Urinary bladder (tissue), 4 donors: ENCODE data around the gene PSME3. TPM values are rescaled to one million over a fixed set of nuclear protein-coding genes. Genes with fewer than 3 reads are reported as not detected.
"Not testable (repeated sequence)": the region's sequence is repeated elsewhere in the genome, so short reads cannot be mapped to it uniquely, and the experiment has no call there.

Source experiments
- DNase-seq: peaks from one replicate; pipeline ENCODE4 v3.0.0-alpha.2; 2015; ENCODE audit errors: extremely low spot score
- H3K27ac ChIP-seq: one replicate; pipeline ENCODE4 v1.5.1; 2013; ENCODE audit warnings: low read depth, mild to moderate bottlenecking, moderate library complexity
- H3K36me3 ChIP-seq: one replicate; pipeline ENCODE4 v1.6.1; 2013; ENCODE audit warnings: mild to moderate bottlenecking, moderate library complexity; ENCODE audit not compliant: insufficient read depth
- H3K4me1 ChIP-seq: one replicate; pipeline ENCODE4 v1.6.1; 2013; ENCODE audit warnings: mild to moderate bottlenecking, moderate library complexity; ENCODE audit not compliant: insufficient read depth
- H3K4me3 ChIP-seq: one replicate; pipeline ENCODE4 v1.5.1; 2013; ENCODE audit warnings: low read depth, low read length
- WGBS: extraction: QIAGEN DNeasy Blood & Tissue Kit; methylation state at CpG from one replicate; pipeline ENCODE4 v1.1.7; 2013; 5-methylcytosine and 5-hydroxymethylcytosine counted together
- polyA plus RNA-seq: library from polyadenylated mRNA; stranded (reverse); fragments of 200-250 nt; gene quantifications from one replicate; pipeline ENCODE4 v1.2.3, GENCODE V29; 2013
- total RNA-seq: library from RNA; depleted of rRNA; stranded (reverse); fragments of >200 nt; gene quantifications from one replicate; pipeline ENCODE4 v1.2.3, GENCODE V29; 2014
- donor health status: healthy with polysubstance abuse.
- donor health status: healthy.

PSME3 gene
- total and polyA plus RNA-seq, 2 donors = 31.1 to 79.7 TPM

DNA sequence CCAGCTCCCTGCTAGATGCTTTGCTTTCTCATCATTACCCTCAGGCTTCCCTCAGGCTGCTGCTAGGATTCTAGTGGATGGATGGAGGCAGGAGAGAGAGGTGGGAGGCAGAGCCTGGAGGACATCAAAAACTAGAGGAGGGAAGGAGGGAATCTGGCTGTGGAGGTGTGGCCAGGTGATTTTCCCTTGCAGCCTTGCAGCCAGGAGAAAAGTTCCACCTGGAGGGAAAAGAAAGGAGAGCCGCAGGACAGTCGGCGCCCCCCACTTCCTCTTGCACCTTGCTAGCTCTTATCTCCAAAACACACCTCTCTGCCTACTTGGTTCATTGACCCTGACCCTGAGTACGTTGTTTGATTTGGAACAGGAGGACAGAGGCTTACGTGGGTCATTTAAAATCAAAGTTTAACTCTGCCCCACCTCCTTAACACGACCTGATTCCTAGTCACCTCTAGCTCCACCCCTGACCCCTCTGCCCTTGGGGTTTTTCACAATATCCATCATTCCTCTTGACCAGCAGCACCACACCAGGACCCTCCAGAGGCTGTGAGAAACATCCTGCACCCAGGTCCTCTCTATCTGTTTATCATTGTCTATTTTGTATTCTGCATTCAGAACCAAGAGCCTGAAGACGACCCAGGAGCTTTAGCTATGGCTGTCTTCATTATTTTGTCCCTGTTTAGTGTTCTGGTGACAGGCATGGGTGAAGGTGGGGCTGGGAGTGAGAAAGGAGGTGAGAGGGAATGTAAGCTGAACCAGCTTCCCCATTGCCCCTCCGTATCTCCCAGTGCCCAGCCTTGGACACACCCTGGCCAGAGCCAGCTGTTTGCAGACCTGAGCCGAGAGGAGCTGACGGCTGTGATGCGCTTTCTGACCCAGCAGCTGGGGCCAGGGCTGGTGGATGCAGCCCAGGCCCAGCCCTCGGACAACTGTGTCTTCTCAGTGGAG, 33.7 kb downstream of the PSME3 start:
- no peaks in the 10 kb centered on the region for H3K4me1 ChIP-seq
- no peaks in the 10 kb centered on the region for H3K36me3 ChIP-seq
- 78% methylated on average over 12 of the region's 12 CpGs for WGBS
- H3K4me3 ChIP-seq = no peak overlapping the region
- DNase-seq = no peak
- H3K27ac ChIP-seq = no peak overlapping the region

DNA sequence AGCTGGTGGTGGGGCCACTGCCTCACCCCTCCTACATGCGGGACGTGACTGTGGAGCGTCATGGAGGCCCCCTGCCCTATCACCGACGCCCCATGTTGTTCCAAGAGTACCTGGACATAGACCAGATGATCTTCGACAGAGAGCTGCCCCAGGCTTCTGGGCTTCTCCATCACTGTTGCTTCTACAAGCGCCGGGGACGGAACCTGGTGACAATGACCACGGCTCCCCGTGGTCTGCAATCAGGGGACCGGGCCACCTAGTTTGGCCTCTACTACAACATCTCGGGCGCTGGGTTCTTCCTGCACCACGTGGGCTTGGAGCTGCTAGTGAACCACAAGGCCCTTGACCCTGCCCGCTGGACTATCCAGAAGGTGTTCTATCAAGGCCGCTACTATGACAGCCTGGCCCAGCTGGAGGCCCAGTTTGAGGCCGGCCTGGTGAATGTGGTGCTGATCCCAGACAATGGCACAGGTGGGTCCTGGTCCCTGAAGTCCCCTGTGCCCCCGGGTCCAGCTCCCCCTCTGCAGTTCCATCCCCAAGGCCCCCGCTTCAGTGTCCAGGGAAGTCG, 34.6 kb downstream of the PSME3 start:
- H3K36me3 ChIP-seq, H3K4me1 ChIP-seq, H3K4me3 ChIP-seq, H3K27ac ChIP-seq, DNase-seq: not testable (repeated sequence)
- 96% methylated on average over 21 of the region's 21 CpGs for WGBS

DNA sequence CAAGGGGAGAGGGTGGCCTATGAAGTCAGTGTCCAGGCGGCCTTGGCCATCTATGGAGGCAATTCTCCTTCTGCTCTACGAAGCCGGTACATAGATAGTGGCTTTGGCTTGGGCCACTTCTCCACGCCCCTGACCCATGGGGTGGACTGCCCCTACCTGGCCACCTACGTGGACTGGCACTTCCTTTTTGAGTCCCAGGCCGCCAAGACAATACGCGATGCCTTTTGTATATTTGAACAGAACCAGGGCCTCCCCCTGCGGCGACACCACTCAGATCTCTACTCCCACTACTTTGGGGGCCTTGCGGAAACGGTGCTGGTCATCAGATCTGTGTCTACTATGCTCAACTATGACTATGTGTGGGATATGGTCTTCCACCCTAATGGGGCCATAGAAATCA, 35.1 kb downstream of the PSME3 start:
- 98% methylated on average over 12 of the region's 12 CpGs for WGBS
- H3K36me3 ChIP-seq = no peaks in the 10 kb centered on the region
- no peaks in the 10 kb centered on the region for H3K4me1 ChIP-seq
- H3K4me3 ChIP-seq = no peak overlapping the region
- no peak for DNase-seq
- no peak overlapping the region for H3K27ac ChIP-seq

DNA sequence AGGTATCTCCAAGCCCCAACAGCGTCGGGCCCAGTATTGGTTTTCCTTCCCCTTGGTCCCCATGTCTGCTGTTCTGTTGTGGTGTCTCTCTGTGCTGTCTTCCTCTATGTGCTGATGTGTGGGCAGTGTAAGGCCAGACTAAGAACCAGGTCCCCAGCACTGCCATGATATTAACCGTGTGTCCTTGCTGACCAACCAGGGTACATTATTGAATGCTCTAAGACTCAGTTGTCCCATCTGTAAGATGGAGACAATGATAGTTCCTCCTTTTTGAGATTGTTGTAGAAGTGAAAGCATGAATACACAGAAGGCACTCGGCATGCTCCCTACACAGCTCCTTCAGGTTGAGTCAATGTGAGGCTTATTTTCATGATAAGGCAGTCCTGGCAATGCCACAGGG, 38.5 kb downstream of the PSME3 start:
- no peak for DNase-seq
- no peak overlapping the region for H3K27ac ChIP-seq
- H3K4me3 ChIP-seq = no peak overlapping the region
- H3K4me1 ChIP-seq = no peaks in the 10 kb centered on the region
- no peaks in the 10 kb centered on the region for H3K36me3 ChIP-seq
- 95% methylated on average over 4 of the region's 4 CpGs for WGBS

DNA sequence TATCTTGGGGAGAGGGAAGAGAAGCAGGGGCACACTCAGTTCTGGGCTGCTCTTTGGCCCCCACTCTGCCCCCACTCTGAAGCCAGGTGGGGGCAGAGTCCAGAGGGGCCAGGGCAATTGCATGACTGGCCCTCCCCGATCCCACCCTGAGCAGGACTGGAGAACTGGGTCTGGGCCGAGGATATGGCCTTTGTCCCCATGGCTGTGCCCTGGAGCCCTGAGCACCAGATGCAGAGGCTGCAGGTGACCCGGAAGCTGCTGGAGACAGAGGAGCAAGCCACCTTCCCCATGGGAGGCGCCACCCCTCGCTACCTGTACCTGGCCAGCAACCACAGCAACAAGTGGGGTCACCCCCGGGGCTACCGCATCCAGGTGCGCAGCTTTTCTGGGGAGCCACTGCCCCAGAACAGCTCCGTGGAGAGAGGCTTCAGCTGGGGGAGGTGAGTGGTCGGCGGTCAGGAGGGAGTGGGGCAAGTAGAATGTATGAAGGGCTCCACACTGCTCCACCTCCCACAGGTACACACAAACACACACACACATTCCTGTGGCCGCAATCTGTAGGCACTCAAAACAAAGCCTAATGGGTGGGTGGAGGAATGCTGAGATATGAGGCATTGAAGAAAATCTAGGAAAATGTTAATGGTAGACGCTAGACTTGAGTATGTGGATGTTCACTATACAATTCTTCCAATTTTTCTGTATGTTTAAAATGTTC, 39.2 kb downstream of the PSME3 start:
- 96% methylated on average over 13 of the region's 13 CpGs for WGBS
- DNase-seq = no peak
- Histone ChIP-seq H3K36me3 (no peaks in the 10 kb centered on the region), H3K4me1 (no peaks in the 10 kb centered on the region), H3K4me3 (no peak overlapping the region), H3K27ac (no peak overlapping the region)

DNA sequence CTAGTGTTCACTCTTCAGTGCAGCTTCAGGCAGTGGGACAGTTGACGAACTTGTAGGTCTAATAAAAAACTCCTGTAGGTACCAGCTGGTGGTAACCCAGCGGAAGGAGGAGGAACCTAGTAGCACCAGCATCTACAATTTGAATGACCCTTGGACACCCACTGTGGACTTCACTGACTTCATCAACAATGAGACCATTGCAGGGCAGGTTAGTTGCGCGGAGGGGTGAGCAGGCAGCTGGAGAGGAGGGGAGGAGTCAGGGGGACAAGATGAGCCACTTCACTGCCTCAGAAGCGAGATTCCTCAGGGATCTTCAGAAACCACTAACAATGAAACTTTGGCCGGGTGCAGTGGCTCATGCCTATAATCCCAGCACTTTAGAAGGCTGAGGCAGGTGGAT, 40.1 kb downstream of the PSME3 start:
- H3K4me1 ChIP-seq = no peaks in the 10 kb centered on the region
- 82% methylated on average over 6 of the region's 6 CpGs for WGBS
- H3K36me3 ChIP-seq = no peaks in the 10 kb centered on the region
- no peak for DNase-seq
- no peak overlapping the region for H3K4me3 ChIP-seq
- H3K27ac ChIP-seq = no peak overlapping the region

DNA sequence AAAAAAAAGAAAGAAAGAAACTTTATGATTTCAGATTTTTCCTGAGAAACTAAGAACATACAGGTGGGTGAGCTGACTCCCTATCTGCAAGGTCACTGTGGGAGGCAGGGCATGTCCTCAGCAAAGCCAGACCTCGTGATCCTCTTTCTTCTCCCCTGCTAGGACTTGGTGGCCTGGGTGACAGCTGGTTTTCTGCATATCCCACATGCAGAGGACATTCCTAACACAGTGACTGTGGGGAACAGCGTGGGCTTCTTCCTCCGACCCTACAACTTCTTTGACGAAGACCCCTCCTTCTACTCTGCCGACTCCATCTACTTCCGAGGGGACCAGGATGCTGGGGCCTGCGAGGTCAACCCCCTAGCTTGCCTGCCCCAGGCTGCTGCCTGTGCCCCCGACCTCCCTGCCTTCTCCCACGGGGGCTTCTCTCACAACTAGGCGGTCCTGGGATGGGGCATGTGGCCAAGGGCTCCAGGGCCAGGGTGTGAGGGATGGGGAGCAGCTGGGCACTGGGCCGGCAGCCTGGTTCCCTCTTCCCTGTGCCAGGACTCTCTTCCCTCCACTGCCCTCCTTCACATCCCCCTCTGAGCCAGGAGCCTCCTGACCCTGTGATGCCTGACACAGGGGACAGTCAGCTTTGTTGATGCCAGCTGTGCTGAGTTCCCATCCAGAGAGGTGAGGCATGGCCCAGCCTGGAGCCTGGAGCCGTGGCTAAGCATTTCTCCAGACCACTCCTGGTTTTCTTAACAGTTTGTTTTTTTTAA, 40.9 kb downstream of the PSME3 start:
- not testable (repeated sequence) for H3K4me3 ChIP-seq, H3K27ac ChIP-seq, H3K36me3 ChIP-seq, H3K4me1 ChIP-seq, DNase-seq
- WGBS = 73% methylated on average over 8 of the region's 12 CpGs

DNA sequence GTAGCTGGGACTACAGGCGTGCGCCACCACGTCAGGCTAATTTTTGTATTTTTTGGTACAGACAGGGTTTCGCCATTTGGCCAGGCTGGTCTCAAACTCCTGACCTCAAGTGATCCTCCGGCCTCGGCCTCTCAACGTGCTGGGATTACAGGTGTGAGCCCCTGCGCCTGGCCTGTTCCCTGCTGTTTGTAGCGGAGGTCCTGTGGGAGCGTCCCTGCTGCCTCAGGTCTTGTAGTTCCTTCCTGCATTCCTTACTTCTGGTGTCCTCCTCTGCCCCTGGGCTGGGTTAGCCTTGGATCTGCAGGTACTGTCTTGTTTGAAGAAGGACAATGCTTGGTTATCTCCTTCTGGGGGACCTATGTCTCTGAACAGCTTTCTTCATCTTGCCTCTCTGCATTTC, 43.8 kb downstream of the PSME3 start:
- Histone ChIP-seq H3K36me3 (no peaks in the 10 kb centered on the region), H3K27ac (no peak overlapping the region), H3K4me1 (no peaks in the 10 kb centered on the region), H3K4me3 (no peak overlapping the region)
- WGBS = 95% methylated on average over 10 of the region's 10 CpGs
- no peak for DNase-seq

DNA sequence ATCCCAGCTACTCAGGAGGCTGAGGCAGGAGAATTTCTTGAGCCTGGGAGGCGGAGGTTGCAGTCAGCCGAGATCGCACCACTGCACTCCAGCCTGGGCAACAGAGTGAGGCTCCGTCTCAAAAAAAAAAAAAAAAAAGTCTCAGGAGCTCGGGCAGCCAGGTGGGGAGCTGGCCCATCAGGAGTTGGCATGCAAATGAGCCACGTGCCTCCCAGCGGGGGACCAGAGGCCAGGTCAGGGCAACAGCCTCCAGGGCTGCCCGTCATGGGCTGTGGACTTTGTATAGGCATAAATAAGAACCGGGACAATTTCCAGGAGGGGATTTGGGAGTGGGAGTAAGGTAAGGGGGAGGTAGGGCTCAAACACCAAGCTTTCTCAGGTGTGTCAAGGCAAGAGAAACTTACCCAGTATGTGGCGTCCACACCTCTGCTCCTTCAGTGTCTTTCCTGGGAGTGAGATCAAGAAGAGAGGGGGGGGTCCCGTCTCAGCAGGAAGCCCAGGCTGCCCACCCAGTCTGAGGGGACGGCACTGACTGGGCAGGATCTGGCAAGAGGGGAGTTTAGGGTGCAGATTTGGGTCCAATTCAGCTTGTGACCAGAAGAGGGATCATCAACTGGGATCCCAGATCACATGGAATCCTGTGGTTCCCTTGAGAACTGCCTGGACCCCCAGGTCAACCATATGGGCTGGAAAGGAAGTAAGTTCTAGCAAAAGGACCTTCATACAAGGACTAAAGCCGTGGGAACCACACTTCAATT, 45.1 kb downstream of the PSME3 start:
- Histone ChIP-seq H3K27ac (no peak overlapping the region), H3K36me3 (no peaks in the 10 kb centered on the region)
- DNase-seq = no peak

DNA sequence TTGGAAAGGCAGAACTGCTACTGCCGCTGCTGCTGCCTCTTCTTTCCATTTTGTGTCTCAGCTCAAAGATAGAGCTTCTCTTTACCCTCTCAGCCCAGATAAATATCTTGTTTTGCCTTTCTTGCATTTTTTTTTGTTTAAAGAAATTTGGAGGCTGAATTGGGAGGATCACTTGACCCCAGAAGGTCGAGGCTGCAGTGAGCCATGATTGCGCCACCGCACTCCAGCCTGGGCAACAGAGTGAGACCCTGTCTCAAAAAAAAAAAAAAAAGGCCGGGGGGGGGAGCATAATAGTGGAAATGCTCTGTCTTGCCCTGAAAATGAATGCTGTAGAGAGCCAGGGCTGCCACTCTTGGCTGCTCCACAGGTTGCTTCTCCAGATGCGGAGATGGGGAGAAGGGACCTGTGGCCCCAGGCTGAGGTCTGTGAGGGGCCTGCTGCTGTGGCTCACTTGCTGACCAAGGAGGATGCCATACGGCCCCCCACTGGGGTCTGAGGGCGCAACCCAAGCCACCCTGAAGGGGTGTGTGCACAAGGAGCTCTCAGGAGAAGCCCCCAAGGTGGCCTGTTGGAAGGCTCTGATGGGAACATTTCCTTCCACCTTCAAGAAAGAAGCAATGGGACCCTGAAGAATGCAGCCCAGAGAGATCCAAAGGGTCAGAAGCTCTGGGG, 45.9 kb downstream of the PSME3 start:
- Histone ChIP-seq H3K4me3 (no peak overlapping the region), H3K36me3 (no peaks in the 10 kb centered on the region), H3K27ac (no peak overlapping the region), H3K4me1 (no peaks in the 10 kb centered on the region)
- no peak for DNase-seq
- 90% methylated on average over 8 of the region's 8 CpGs for WGBS

More for the DNA sequence above, 45.1 kb downstream of the PSME3 start:
- WGBS = 57% methylated on average over 13 of the region's 13 CpGs
- H3K4me1 ChIP-seq = no peaks in the 10 kb centered on the region
- no peak overlapping the region for H3K4me3 ChIP-seq

DNA sequence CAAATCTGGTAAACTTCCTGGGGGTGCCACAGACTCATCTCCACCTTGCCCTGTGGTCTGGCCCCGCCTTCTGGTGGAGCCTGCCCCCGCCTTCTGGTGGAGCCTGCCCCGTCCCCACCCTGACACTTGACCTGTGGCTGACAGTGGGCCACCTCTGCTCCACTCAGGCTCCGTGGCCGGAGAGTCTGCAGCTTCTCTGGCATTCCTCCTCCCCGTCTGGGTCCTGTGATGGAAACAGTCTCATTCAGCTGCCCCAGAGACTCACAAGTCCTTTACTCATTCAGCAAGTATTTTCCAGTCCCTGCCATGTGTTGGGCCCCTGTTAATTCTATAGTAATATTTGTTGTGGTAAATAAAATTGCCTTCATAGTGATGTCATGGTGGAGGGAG, 46.4 kb downstream of the PSME3 start:
- H3K36me3 ChIP-seq = no peaks in the 10 kb centered on the region
- WGBS = 61% methylated on average over 6 of the region's 6 CpGs
- H3K27ac ChIP-seq = no peak overlapping the region
- H3K4me1 ChIP-seq = no peaks in the 10 kb centered on the region
- H3K4me3 ChIP-seq = no peak overlapping the region
- DNase-seq = no peak

DNA sequence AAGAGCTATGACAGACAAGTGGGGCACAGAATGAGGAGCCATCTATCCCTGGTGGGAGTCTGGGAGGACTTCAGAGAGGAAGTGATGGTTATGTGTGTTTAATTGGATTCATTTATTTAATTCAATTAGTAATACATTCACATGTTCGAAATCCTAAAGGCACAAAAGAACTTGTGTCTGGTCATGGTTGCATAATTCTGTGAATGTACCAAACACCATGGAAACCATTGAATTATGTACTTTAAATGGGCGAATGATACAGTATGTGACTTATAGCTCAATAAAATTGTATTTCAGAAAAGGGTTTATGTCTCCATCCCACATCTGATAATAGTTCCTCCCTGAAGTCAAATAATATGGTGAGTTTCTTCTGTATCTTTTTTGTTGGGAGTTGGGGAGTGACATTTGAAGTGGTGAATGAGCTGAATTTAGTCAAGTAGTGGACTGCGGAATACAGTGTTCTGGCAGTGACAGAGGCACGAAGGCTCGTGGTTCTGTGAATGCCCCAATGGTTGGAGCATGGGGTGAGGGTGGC, 47.6 kb downstream of the PSME3 start:
- Histone ChIP-seq H3K36me3 (no peaks in the 10 kb centered on the region), H3K4me3 (no peak overlapping the region), H3K27ac (no peak overlapping the region), H3K4me1 (no peaks in the 10 kb centered on the region)
- no peak for DNase-seq
- WGBS = 77% methylated on average over 5 of the region's 5 CpGs
